ENCODE data around the gene NFIA.

The NFIA gene

DNA sequence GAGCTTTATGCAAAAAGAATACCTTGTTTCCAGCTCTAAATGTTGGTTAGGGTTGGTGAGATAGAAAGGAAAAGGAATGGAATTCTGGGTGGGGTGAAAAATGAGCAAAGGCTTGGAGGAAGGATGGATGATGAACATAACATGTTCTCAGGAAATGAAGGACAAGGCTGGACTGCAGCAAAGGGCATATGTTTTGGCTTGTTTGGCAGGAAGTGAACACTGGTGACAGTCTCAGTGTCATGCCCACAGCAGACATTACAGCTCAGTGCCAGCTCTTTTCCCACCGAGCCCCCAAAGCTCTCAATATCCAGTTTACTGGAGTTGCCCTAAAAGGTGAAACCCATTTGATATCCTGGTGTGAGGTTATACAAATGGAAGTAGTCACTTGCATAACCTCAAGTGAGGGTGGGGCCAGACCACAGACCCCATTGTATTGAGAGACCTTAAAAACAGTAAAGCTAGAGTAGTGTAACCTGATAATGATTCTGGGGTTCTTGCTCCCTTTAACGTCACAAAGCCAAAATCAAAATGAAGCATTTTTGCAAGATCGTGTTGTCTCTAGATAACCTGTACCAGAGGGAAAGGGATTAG is 270.6 kb downstream of the NFIA start:
- Histone ChIP-seq H3K36me3 (replicated peaks) (no peaks in the 10 kb centered on the region), H3K27ac (no peak overlapping the region), H3K4me3 (ENCODE audit: low read depth, low read length) (no peak overlapping the region), H3K27me3 (replicated peaks) (no peaks in the 10 kb centered on the region)
- TF ChIP-seq CTCF (IDR thresholded peaks at IDR 0.05; ENCODE audit: low read depth, low read length, missing control alignments) = no peak
- DNase-seq = no peak
- in situ Hi-C loops (cut with HindIII; ENCODE audit: low pct_ligation_motif_present, low sequenced_read_pairs) = no loop called here

- no peak for DNase-seq
- Histone ChIP-seq H3K27me3 (replicated peaks) (no peaks in the 10 kb centered on the region), H3K36me3 (replicated peaks) (no peaks in the 10 kb centered on the region), H3K27ac (no peak overlapping the region), H3K4me3 (ENCODE audit: low read depth, low read length) (no peak overlapping the region)
- in situ Hi-C loops (cut with HindIII; ENCODE audit: low pct_ligation_motif_present, low sequenced_read_pairs) = no loop called here
- no peak for TF ChIP-seq CTCF (IDR thresholded peaks at IDR 0.05; ENCODE audit: low read depth, low read length, missing control alignments)
Measured at GRCh38 chr1:61353797-61354406, 271.5 kb downstream of the NFIA start.

DNA sequence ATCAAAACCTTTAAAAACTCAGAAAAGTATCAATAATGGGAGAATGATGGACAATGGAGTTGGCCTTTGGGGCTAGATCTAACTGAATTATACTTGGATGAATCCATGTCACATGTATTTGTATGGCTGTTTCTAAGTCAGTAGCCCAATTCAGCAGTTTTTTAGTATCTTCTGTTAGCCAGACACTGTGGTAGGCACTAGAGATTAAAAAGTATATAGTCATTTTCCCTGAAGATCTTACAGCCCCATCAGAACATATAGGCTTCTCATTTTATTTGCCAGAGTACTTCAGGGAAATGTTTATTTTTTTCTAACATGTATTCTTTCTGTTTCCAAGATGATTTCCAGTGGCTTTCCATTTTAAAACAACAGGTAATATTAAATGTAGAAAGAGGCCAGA is 273.7 kb downstream of the NFIA start:
- no peak overlapping the region for H3K27ac ChIP-seq
- no peak for TF ChIP-seq CTCF (IDR thresholded peaks at IDR 0.05; ENCODE audit: low read depth, low read length, missing control alignments)
- H3K4me3 ChIP-seq (ENCODE audit: low read depth, low read length) = no peak overlapping the region
- in situ Hi-C loops (cut with HindIII; ENCODE audit: low pct_ligation_motif_present, low sequenced_read_pairs) = no loop called here
- no peaks in the 10 kb centered on the region for H3K36me3 ChIP-seq (replicated peaks)
- no peak for DNase-seq
- no peaks in the 10 kb centered on the region for H3K27me3 ChIP-seq (replicated peaks)

DNA sequence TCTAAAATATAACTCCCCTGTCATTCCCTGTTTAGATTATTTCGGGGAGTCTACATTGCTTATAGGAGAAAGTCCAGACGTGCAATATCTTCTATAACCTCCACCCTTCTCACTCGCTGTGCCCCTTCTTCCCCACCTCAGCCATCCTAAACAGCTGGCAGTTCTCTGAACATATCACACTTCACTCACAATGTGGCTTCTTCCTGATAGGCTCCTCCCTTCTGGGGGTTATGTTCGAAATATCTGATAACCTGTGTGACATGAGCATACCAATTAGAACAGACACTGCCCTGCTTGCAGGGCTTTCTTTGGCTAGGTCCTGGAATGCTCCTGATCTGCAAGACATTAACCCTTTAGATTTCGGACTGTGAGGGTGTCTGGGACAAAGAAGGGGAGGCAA is 274.6 kb downstream of the NFIA start:
- no peak for TF ChIP-seq CTCF (IDR thresholded peaks at IDR 0.05; ENCODE audit: low read depth, low read length, missing control alignments)
- H3K36me3 ChIP-seq (replicated peaks) = no peaks in the 10 kb centered on the region
- H3K4me3 ChIP-seq (ENCODE audit: low read depth, low read length) = no peak overlapping the region
- DNase-seq = no peak
- in situ Hi-C loops (cut with HindIII; ENCODE audit: low pct_ligation_motif_present, low sequenced_read_pairs) = no loop called here
- no peaks in the 10 kb centered on the region for H3K27me3 ChIP-seq (replicated peaks)
- H3K27ac ChIP-seq = no peak overlapping the region

DNA sequence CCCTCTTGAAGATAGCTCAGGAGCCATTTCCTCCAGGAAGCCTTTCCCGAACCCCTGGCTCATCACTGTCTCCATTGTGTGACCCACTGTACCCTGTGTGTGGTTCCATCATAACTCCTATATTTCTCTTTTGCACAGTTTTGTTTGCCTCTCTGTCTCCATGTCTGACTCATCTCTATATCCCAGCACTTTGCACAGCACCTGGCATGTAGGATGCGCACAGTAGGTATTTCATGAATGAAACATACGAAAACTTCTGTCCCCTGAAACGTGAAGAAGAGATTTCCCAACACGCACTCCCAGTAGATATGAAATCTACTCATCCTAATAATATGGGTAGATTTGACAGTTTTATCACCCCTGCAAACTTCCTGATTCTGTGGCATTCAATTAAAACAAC is 275.2 kb downstream of the NFIA start:
- Histone ChIP-seq H3K27ac (no peak overlapping the region), H3K27me3 (replicated peaks) (no peaks in the 10 kb centered on the region), H3K36me3 (replicated peaks) (no peaks in the 10 kb centered on the region), H3K4me3 (ENCODE audit: low read depth, low read length) (no peak overlapping the region)
- DNase-seq = no peak
- TF ChIP-seq CTCF (IDR thresholded peaks at IDR 0.05; ENCODE audit: low read depth, low read length, missing control alignments) = no peak
- in situ Hi-C loops (cut with HindIII; ENCODE audit: low pct_ligation_motif_present, low sequenced_read_pairs) = no loop called here
